GM10248 (cell line): Measurements from ENCODE around the gene TMEM272.

Experiments used
- CTCF ChIA-PET: fragments of 300-600 bp; sonication (Branson Sonifier 250); formaldehyde crosslinking; extraction: SDS; loops from one replicate; lab custom pipeline; 2021; ENCODE audit warnings: antibody characterized with exemption; lab: Yijun Ruan, JAX
- POLR2A ChIA-PET: fragments of 350-650 bp; sonication (Branson Sonifier 250); formaldehyde crosslinking; extraction: SDS; loops from one replicate; lab custom pipeline; 2020; ENCODE audit warnings: antibody characterized with exemption; lab: Yijun Ruan, JAX
- DNase-seq: peaks from one replicate; pipeline ENCODE4 v3.0.0; 2012; ENCODE audit errors: extremely low spot score
- CTCF ChIP-seq: IDR thresholded peaks from 2 replicates; pipeline ENCODE4 v1.5.1; 2012; ENCODE audit warnings: mild to moderate bottlenecking, low read depth; ENCODE audit errors: extremely low read depth, missing control alignments, control extremely low read depth

Gene TMEM272

GRCh38 chr13:51763486-51763885, 81.5 kb downstream of the TMEM272 start:
- ChIA-PET POLR2A (interaction anchor here (1.8 kb wide), 1 partner anchor 311 kb away, joined by 13 read pairs; the partner anchor contains the start of gene INTS6), CTCF (interaction anchor here (0.8 to 2.7 kb wide), 8 partner anchors 9 to 477 kb away, joined by 3 to 9 read pairs (median 4); no protein-coding TSS in a partner anchor)
- DNase-seq: no peak
- TF ChIP-seq CTCF: no peak
